Activated CD4-positive, CD25-positive, alpha-beta regulatory T cell treated with anti-CD3 and anti-CD28 coated beads, Interleukin-2, amount 50 U/mL, for 24 hours (primary cell): ENCODE measurements around the gene ALK.
A peak's percentile ranks its signal among the peaks of the same experiment; 100 is the strongest.

Source experiments
- ATAC-seq, 2 donors: fragments of 150-1000 bp; cut with Tn5 transposase; one replicate each; pipeline ENCODE4 v1.10.0; 2021; ENCODE audit warnings: mild to moderate bottlenecking in 1 of 2, moderate library complexity in 1 of 2

ALK gene

GRCh38 chr2:29603341-29603740 is 318.0 kb downstream of the ALK start:
- ATAC-seq: no peak

- no peak for ATAC-seq
These were observed 319.5 kb downstream of the ALK start for GRCh38 chr2:29601872-29602271.

- ATAC-seq: no peak
These were observed 320.1 kb downstream of the ALK start for GRCh38 chr2:29601321-29601720.

- ATAC-seq: no peak
These were observed 321.4 kb downstream of the ALK start for GRCh38 chr2:29599946-29600345.

DNA sequence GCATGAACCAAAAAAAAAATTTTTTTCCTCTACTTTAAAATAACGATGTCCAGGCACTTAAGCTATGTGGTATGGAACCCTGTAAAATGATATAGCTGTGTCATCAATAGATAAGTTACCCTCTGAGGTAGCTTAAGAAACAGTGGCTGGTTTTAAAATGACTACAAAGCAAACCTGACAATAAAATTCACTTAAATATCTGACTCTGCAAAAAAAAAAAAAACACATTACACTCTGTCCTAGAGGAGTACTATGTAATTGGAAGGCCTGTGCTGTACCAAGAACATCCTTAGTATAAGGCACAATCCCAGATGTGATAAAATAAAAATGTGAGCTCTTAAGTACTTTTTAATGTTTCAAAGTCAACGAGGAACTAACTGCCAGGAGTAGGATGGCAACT is 322.4 kb downstream of the ALK start:
- no peak for ATAC-seq

DNA sequence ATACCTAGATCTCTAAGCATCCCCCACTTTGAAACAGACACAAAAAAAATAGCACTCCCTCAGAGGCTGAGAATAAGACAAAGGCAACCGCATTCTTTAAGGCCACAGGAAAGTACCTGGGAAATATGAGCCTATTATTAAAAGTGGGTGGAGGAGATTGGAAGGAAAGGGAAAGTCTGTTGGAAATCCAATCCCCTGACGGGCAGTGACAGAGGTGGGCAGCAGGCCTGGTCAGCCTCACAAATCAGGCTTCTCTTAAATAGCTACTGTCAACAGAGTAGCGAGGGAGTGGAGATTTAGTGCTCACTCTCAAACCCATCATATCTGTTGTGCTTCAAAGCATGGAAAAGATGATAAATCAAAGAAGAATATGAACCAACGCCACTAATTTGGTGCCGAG is 324.4 kb downstream of the ALK start:
- no peak for ATAC-seq

GRCh38 chr2:29596584-29596983 is 324.8 kb downstream of the ALK start:
- no peak for ATAC-seq

GRCh38 chr2:29591600-29591999 is 329.8 kb downstream of the ALK start:
- ATAC-seq: no peak

DNA sequence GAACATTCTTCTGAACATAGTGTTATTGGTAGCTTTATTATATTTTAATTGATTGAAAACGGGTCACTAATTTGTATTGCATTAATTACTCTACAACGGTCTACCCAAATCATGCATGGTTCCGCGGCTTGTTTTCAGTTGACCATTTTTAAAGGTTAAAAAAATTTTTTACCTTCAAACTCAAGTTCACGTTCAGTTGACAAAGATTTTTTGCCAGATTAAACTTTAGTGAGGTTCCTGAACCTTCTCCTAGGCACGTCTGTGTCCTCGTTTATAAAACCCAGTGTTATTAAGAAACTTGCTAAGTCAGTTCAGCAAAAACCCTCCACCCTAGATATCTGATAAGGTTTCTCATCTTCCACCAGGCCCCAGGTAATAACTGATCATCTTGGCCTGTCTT is 331.2 kb downstream of the ALK start:
- no peak for ATAC-seq

DNA sequence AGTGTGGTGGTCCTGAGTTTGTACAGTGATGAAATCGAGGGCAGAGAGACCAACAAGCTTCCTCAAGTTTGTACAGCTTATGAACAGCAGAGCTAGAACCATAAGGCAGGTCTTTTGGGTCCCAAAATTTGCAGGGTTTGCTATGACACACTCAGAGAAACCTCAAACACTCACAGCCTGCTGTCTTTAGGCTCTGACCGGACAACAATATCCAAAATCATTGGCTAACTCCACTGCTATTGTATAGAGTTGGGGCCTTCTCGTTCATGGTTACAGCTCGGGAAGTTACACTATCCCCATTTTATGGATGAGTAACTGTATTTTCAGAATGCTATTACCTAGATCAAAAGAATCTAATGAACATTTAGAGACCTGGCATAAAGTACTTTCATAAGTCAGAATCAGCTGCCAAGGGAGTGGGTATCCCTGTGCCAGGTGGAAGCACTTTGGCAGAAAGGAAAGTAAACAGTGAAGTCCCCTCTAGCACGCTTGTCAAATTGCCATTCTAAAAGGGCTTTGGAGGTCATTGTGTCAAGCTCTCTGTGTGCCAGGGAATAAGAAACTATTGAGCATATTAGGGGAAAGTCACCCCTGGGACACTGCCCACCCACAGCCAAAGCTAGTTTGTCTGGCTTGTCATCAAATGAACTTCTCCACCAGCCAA is 331.8 kb downstream of the ALK start:
- ATAC-seq: no peak

GRCh38 chr2:29587402-29588190 is 333.8 kb downstream of the ALK start:
- ATAC-seq: no peak

GRCh38 chr2:29586919-29587318 is 334.5 kb downstream of the ALK start:
- ATAC-seq: no peak

DNA sequence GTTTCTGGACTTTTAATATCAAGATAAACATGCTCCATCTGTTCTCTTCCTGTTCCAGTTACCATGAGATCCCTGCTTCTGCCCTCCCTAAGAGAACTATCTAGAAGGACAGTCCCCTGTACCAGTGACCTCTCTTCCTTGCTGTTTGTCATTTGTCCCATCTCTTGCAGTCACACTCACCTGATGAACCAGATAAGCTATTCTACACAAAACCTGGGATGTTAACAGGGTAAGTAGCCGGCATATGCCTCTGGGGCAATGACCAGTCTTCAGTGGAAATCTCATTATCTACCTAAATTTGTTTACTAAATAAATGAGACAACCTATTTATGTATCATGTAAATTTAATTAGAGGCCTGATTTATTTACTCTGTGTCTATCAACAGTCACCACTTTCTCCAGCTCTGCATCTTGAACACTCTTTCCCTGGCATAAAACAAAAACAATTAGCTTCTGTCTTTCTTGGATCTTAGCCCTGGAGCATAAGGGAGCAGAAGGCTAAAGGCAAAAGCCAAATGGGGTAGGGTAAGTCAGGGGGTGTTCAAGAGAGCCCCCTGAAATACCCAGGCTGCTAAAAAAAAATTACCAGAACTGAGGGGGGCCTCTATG is 337.7 kb downstream of the ALK start:
- ATAC-seq: no peak

GRCh38 chr2:29583104-29583503 is 338.3 kb downstream of the ALK start:
- ATAC-seq: no peak

DNA sequence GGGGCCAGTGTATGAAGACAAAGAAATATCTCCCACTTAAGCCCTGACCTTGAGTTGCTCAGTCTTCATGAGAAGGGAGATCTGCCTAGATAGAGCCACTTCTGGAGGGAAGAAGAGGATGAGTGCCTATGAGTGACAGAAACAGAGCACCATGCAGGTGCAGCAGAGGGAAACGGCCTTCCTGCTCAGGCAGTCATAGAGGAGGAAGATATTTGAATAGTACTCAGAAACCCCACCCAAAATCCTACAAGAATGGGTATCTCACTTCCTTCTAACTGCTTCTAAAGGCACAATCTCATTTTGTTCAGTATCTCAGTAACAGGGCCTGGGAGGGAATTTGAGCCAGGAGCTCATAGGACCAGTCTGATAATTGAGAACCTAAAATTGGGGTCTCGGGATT is 339.3 kb downstream of the ALK start:
- no peak for ATAC-seq

GRCh38 chr2:29580223-29580622 is 341.2 kb downstream of the ALK start:
- ATAC-seq: no peak

GRCh38 chr2:29579495-29580169 is 341.8 kb downstream of the ALK start:
- no peak for ATAC-seq

GRCh38 chr2:29578084-29578598 is 343.2 kb downstream of the ALK start:
- no peak for ATAC-seq

DNA sequence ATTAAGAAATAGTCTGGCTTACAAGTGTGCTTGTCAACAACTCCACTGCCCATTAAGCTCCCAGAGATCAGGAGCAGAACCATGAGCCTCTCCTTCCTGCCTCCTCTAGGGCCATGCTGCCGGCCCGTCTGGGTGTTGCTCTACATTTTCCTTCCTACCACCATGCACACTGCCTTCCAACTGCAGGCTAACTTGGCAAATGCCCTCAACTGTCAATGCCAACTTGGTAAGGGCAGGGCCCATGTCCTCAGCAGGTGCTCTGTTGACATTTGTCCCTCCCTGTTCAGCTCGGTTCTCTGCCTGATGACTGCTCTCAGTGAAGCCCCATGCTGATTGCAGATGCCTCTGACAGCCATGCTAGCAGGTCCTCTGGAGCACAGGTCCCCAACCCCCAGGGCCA is 345.2 kb downstream of the ALK start:
- peak in 1 of 2 donors; percentile 17 for ATAC-seq

DNA sequence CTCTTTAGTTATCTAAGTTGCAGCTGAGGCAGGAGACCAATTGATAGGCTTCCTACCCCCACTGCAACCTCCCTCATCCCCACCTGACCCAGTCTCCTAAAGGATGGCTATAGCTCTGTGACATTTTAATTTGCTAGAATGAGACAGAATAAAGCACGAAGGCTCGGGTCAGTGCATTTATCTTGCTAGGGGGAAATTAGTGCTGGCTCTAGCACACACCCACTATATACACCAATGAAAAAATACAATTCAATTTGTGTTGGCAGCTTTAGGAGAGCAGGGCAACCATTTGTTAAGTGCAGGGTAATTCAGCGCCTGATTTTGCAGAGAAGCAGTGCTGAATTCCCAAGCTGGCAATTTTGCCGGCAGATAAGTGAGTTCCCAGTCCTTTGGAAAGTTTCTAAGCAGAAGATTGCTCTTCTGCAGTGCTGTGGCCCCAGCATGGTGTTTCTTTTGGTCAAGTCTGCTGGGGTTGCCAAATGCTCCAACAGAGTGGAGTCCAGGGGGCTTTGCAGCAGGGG is 346.0 kb downstream of the ALK start:
- ATAC-seq: no peak

GRCh38 chr2:29573612-29574011 is 347.8 kb downstream of the ALK start:
- ATAC-seq: no peak

GRCh38 chr2:29573147-29573546 is 348.2 kb downstream of the ALK start:
- ATAC-seq: no peak

GRCh38 chr2:29570539-29570938 is 350.8 kb downstream of the ALK start:
- ATAC-seq: no peak
